ENCODE data around the gene USP47.

DNA sequence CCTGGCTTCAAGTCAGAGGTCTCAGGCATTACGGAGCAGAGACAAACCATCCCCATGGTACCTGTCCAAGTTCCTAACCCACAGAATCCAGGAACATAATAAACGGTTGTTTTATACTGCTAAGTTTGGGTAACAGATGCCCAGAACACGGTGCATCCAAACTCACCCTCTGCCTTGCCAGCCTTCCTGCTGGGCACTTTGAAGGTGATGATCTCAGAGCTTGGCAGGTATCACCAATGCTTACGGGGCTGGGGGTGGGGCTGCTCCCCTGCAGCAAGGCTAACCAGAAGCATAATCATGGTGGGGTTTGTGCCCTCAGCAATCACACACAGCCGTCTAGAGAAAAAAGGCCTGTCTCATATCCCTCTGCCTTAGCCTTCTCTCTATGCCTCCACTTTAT is 139.6 kb downstream of the USP47 start:
- no peak for TF ChIP-seq POLR2A (IDR thresholded peaks at IDR 0.05; ENCODE audit: low read depth, low read length)
- TF ChIP-seq POLR2AphosphoS5 (IDR thresholded peaks at IDR 0.05; ENCODE audit: low read depth, low read length) = no peak
- no peak for TF ChIP-seq TAF1 (IDR thresholded peaks at IDR 0.05; ENCODE audit: low read depth, low read length)

Data from GM12891 (cell line).